GM12891 (cell line): ENCODE measurements around the gene DSTN.

Experiments used
- DNase-seq: peaks from one replicate; pipeline ENCODE4 v3.0.0; 2011; ENCODE audit warnings: low spot score; ENCODE audit not compliant: insufficient read length
- FAIRE-seq: peaks from 2 replicates; lab custom pipeline; 2011; peaks lifted over from hg19 to GRCh38; lab: Jason Lieb, UNC
- PAX5 ChIP-seq: IDR thresholded peaks from 2 replicates; pipeline ENCODE4 v1.6.1; 2011; ENCODE audit warnings: low read length, moderate library complexity, mild to moderate bottlenecking; ENCODE audit not compliant: insufficient read depth, severe bottlenecking
- POLR2A ChIP-seq: IDR thresholded peaks from 2 replicates; pipeline ENCODE4 v1.6.1; 2011; ENCODE audit warnings: low read depth, low read length, control low read depth
- POLR2AphosphoS5 ChIP-seq: IDR thresholded peaks from 2 replicates; pipeline ENCODE4 v1.6.1; 2011; ENCODE audit warnings: low read depth, low read length, control low read depth
- POU2F2 ChIP-seq: IDR thresholded peaks from 2 replicates; pipeline ENCODE4 v1.6.1; 2011; ENCODE audit warnings: low read depth, mild to moderate bottlenecking, control low read depth, low read length, moderate library complexity
- SPI1 ChIP-seq: IDR thresholded peaks from 2 replicates; pipeline ENCODE4 v1.6.1; 2011; ENCODE audit warnings: low read depth, low read length, control low read depth
- TAF1 ChIP-seq: IDR thresholded peaks from 2 replicates; pipeline ENCODE4 v1.6.1; 2011; ENCODE audit warnings: low read depth, low read length, control low read depth

DSTN gene

DNA sequence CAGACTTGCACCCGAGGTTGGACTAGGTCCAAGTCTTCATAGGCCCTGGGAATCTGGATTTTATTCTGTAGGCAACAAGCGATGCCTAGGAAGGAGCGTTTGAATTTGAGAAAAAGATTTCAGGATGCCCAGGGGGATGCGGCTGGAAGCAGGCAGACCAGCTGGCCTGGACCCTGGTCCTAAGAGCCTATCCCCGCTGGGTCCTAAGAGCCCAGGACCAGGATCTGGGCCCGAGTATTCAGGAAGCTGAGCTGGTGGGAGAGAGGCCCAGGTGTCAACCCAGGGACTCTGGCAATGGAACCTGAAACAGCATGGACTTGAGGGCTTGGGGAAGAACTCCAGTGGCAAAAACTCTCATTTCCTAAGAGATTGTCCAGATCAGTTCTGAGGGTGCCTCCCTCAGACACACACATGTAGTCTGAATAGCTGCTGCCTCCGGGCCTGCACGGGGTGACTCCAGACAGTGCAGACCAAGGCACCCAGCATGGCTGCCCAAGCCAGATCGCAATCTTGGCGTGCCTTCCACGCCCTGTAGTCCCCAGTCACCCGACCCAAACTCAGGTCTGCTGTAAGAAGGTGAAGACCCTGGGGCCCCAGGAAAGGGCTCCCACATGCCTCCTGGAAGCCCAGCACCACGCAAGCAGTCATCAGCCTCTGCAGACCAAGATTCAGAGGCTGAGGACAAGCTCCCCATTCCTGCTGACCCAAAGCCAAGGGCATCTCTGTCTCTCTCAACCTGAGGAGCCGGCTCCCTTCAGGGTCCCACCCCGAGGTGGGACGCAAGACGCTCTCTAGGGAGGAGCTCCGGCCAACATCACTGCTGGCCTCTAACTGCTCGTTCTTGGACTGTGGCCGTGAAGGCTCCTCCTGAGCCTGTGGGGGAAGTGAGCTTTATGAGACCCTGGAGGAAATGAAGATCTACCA is 77.8 kb downstream of the DSTN start:
- DNase-seq (no peak), FAIRE-seq (no peak)
- TF ChIP-seq POLR2A (no peak), PAX5 (no peak), SPI1 (no peak), TAF1 (no peak), POLR2AphosphoS5 (no peak), POU2F2 (no peak)

DNA sequence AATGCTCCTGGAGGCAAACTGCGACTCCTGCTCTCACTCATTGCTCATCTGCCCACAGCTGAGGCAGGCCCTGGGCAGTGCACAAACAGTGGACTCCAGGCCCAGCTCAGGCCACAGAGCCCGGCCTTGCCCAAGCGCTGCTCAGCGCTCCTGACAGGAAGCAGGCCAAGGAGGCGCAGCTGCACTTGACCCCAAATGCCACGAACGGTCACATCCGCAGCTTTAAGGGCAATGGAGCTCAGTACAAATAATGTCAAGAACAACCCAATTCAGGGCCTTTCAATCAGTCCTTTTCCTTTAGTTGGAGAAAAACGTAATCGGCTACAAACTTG is 78.4 kb downstream of the DSTN start:
- FAIRE-seq (no peak), DNase-seq (no peak)
- TF ChIP-seq TAF1 (no peak), PAX5 (no peak), POLR2A (no peak), POU2F2 (no peak), SPI1 (no peak), POLR2AphosphoS5 (no peak)

DNA sequence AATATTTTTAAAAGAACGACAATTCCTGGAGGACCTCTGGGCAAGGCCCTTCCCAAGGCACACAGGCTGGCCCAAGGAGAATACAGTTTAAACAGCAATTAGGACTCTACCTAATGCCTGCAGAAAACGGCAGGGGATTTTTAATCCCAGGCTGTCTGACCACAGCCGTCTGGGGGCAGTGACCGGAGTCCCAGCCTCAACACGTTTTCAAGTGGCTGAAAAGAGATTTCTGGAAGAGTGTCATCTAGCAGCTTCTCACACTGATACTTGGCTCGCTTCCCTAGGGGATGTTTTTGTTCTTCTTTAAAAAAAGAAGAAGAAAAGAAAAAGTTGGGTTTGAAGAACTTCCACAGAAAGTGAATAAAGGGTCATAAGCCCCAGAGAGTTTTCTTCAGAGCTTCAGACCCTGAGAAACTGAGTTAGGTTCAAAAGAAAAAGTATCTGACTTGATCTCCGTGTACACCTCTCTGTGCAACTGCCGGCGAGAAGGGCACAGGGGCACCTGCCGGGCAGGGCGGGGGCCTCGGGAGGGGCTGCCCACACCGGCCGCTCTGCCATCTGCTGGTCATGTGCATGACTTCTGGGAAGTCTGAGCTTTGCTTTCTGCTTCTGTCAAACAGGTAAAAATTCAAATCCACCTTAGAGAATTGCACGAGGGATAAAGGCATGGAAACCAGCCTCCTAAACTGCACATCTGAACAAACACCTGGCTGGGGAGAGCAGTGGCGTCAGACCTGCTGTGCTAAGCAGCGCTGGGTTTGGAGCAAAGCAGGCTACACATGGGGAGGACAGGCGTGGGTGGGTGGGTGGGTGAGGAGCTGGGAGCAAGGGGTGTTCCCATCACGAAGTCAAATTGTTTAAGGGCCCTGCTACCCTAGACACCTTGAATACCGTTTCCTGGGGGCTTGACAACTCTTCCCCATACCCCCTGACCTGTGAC is 79.2 kb downstream of the DSTN start:
- FAIRE-seq: no peak
- TF ChIP-seq POLR2AphosphoS5: no peak; the same call in 1 of the 2 replicates
- TF ChIP-seq TAF1: no peak
- no peak for DNase-seq

DNA sequence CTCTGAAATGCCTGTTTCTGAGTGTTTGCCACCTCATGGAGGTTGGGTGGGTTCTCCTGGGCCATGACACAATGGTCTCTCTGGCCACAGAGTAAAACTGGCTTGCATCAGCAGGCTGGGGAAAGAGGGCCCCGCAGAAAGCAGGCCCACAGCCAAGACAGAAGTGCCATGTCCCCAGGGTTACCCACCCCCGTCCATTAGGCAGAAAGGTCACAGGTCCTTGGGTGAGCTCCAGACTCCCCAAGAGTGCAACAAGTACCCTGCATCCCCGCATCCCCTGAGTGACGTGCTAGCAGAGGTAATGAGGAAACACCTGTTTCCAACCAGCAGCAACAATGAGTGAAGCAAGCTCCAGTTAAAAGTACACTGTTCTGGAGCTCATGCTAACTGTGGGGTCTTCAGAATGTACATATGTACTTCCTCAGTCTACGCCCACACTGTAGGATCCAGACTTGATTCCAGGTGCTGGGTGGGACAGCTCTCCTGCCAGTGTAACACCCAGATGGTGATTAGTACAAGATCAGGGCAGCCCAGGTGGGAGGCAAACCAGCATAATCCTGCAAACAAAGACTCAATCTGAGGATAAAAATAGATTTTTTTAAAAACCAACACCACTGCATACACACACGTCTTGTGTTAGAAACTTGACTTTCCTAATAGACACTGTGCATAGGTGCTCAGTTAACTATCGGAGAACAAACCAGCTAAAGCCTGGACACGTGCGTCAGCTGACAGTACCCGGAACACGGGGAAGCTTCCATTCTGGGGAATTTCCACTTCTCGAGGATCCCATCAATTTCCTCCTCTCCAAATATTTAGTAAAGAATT is 80.6 kb downstream of the DSTN start:
- TF ChIP-seq POLR2A: no peak
- no peak for TF ChIP-seq POU2F2
- TF ChIP-seq TAF1: no peak
- DNase-seq (no peak), FAIRE-seq (no peak)

DNA sequence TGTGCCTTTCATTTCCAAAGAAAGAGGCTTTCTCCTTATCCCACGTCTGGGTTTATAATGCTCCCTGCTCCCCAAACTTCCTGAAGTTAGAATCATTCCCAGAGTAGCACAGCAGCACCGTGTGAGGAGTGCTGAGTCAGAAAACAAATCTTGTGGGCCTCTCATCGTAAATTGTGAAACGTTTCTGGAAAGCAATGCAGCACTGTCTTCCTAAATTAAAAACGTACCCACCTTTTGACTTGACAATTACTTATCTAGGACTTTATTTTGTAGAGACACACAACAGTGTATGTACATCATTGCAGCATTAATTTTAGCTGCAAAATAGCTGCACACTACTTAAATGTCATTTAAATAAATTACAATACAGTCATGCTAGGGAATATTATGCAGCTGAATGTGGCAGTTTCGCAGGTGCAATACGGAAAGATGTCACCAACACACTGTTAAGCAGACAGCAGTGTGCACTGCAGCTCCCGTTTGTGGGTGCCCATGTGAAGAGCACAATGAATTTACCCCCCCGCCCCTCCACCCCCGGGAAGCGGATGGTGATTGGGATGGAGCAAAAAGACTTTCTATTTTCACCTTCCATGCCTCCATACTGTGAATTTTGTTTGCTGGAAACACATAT is 81.4 kb downstream of the DSTN start:
- TF ChIP-seq POLR2A: no peak
- no peak for TF ChIP-seq POU2F2
- no peak for TF ChIP-seq TAF1
- no peak for TF ChIP-seq SPI1
- TF ChIP-seq PAX5: no peak
- TF ChIP-seq POLR2AphosphoS5: no peak
- FAIRE-seq (no peak), DNase-seq (no peak)

DNA sequence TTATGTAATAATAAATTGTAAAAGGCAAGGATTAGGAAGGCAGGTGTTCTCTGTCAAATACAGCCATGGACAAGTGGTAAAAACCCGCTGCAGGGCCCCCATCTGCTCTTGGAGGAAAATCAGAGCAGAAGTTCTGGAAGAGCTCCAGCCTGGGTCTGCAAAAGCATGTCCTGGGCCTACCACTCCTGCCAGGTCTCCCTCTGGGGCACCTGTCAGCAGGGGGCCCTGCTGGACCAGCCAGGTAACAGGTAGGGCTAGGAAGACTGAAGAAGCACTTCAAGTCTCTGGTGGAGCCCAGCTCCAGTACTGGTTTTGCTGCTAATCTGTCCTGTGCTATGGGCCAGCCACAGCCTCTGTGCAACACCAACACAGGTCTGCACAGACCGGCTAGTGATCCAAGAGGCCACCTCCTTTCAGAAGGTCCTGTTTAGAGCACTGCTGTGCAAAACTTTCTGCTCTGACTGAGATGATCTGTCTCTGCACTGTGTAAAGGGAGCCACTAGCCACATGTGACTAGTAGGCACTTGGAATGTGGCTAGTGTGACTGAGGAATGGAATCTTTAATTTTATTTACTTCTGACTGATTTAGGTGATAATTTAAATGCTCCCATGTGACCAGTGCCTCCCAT is 82.0 kb downstream of the DSTN start:
- FAIRE-seq (no peak), DNase-seq (no peak)
- TF ChIP-seq PAX5 (no peak), POLR2A (no peak), POLR2AphosphoS5 (no peak), SPI1 (no peak), POU2F2 (no peak), TAF1 (no peak)

DNA sequence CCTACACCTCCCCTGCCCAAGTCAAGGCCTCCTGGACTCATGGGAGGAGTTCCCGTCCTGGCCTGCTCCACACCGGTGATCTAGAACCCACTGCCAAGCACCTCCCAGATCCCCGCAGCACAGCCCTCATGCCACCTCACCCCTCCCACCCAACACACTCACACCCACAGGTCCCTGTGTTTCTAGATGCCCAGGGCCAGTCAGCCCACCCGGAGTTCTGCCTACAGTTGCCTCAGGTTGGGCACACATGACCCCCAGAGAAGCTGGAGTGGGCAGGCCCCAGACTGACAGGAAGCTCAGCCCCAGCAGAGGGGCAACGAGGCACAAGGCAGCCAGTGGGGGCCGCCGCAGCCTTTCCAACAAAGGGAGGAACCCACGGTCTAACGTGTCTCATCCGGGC is 82.5 kb downstream of the DSTN start:
- TF ChIP-seq POLR2AphosphoS5: no peak; the same call in 1 of the 2 replicates
- TF ChIP-seq SPI1: no peak
- no peak for TF ChIP-seq PAX5
- no peak for TF ChIP-seq POU2F2
- no peak for DNase-seq
- no peak for FAIRE-seq

DNA sequence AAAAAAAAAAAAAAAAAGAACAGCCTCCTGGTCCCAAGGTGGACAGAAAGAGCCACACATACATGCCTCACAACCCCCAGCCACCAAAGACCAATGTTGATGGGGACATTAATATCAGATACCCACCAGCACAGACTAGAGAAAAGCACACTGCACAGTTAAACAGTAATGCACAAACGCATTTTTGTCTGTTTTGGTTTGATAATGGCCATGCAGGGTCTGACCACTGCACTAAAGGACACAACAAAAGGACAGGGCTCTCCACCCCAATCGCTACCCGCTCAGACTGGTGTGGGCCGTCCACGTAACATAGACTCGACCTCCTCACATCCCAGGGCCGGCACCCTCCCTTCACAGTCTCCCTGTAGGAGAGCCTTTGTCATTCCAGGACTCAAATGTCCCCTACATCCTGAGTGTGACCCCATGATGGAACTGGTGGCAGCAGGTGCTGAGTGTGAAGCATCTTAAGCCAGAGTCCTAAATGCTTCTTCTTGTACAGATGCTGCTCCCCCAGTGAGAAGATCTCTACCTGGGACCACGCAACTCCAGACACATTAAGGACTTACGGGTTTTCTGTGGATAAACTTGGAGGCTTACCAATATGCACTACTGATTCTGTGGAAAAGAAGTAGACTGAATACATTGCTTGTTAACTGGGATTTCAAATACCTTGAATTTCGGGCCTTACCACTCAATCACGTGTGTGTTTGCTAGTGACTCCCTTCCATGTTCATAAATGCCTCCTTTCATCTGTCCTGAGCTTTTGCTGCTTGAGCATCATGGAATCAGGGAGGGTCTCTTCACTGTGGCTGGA is 84.2 kb downstream of the DSTN start:
- no peak for DNase-seq
- TF ChIP-seq POU2F2 (no peak), TAF1 (no peak), POLR2AphosphoS5 (no peak), SPI1 (no peak), POLR2A (no peak), PAX5 (no peak)
- FAIRE-seq: no peak
